Cardiac muscle cell (in vitro differentiated cells and primary cell): ENCODE results near the gene KLHL17. TPM values are rescaled to one million over a fixed set of nuclear protein-coding genes. Genes with fewer than 3 reads are reported as not detected.

Experiments
- DNase-seq, 2 donors: peaks; one replicate each; pipeline versions ENCODE4 v3.0.0 to v3.0.0-alpha.2; 2010 to 2017; ENCODE audit warnings: low read depth in 1 of 2, low spot score in 1 of 2
- H3K27ac ChIP-seq: fragments of 200-600 bp; sonication (generic); 2 replicates; pipeline ENCODE4 v1.5.1; 2016
- H3K27me3 ChIP-seq: fragments of 200-600 bp; sonication (generic); 2 replicates; pipeline ENCODE4 v1.6.0; 2016; ENCODE audit warnings: control low read depth
- H3K36me3 ChIP-seq: fragments of 200-600 bp; sonication (generic); 2 replicates; pipeline ENCODE4 v1.5.1; 2016; ENCODE audit warnings: control low read depth
- H3K4me1 ChIP-seq: fragments of 200-600 bp; sonication (generic); 2 replicates; pipeline ENCODE4 v1.8.1; 2017; ENCODE audit warnings: low read depth, mild to moderate bottlenecking, mixed run types
- H3K4me3 ChIP-seq: fragments of 200-600 bp; sonication (generic); 2 replicates; pipeline ENCODE4 v1.5.1; 2016; ENCODE audit warnings: mild to moderate bottlenecking
- H3K9me3 ChIP-seq: fragments of 200-600 bp; sonication (generic); 2 replicates; pipeline ENCODE4 v1.5.1; 2017; ENCODE audit warnings: low read depth, mild to moderate bottlenecking, control low read depth
- polyA plus RNA-seq: library from polyadenylated mRNA; unstranded; fragments of >200 nt; fragmentation: Nextera tagmentation; extraction: Ambion mirVana; gene quantifications from 2 replicates; pipeline ENCODE4 v1.2.1, GENCODE V29; 2016
- total RNA-seq: library from RNA; depleted of rRNA; stranded (reverse); fragments of >200 nt; gene quantifications from 2 replicates; pipeline ENCODE4 v1.2.3, GENCODE V29; 2016
- TF ChIP-seq, protein P1 (sequence below): IDR thresholded peaks from 2 replicates; pipeline ENCODE4 v1.5.1; 2012; ENCODE audit warnings: low read depth, mild to moderate bottlenecking, low read length

The KLHL17 gene
- total and polyA plus RNA-seq, 2 experiments from 2014 or later, result 31.5 to 42.9 TPM

DNA sequence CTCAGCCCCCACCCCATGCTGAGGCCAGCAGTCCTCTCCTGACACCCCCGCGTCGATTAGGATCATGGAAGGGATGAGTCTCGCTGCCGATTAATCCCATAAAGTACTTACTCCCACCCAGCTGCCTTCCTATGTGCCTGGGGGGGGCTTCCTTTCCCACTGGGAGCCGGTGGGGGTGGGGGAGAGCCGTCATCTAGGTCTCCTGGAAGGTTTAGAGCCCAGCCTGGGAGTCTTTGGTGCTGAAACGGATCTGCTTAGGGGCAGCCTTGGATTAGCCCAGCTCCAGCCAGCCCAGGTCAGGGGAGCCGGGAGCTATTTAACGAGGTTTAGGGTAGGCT lies 26.8 kb upstream of the KLHL17 start:
- no peak for DNase-seq
- TF ChIP-seq, protein P1, sequence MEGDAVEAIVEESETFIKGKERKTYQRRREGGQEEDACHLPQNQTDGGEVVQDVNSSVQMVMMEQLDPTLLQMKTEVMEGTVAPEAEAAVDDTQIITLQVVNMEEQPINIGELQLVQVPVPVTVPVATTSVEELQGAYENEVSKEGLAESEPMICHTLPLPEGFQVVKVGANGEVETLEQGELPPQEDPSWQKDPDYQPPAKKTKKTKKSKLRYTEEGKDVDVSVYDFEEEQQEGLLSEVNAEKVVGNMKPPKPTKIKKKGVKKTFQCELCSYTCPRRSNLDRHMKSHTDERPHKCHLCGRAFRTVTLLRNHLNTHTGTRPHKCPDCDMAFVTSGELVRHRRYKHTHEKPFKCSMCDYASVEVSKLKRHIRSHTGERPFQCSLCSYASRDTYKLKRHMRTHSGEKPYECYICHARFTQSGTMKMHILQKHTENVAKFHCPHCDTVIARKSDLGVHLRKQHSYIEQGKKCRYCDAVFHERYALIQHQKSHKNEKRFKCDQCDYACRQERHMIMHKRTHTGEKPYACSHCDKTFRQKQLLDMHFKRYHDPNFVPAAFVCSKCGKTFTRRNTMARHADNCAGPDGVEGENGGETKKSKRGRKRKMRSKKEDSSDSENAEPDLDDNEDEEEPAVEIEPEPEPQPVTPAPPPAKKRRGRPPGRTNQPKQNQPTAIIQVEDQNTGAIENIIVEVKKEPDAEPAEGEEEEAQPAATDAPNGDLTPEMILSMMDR, result no peak
- H3K9me3 ChIP-seq, result no peaks in the 10 kb centered on the region
- peaks cover 10% of the 10 kb centered on the region for H3K4me1 ChIP-seq
- H3K36me3 ChIP-seq, result no peaks in the 10 kb centered on the region
- H3K4me3 ChIP-seq, result no peak overlapping the region
- peaks cover 11% of the 10 kb centered on the region for H3K27me3 ChIP-seq
- no peak overlapping the region for H3K27ac ChIP-seq

DNA sequence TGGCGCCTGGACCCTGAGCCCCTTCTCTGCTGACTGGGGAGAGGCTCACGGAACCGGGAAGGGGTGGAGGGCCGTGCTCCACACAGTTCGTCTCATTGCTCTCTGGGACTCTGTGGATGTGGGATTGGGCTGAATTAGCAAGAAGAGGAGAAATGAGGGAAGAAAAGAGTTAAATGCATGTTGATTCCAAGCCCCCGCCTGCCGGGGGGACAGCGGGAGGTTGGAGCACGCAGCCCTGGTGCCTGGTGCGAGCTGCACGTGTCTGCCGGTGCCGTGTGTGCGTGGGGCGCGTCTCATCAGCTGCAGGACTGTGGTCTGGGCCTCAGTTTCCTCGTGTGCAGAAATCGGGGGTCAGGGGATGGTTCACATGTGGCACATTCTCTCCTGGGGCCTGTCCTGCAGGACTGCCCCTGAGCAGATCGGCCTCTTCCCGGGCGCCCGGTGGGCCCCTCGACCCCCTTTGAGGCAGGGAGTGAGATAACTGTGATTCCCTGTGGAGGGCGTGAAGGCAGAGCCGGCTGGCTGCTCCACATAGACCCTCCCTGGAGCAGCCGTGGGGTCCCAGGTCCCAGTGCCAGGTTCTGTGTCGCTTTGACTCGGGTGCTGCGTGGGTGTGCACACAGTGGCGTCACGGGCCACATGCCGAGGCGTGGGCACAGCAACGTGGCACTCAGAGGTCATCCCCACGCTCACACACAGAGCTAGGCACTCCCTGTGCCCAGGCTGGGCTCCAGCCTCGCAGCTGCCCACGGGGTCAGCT lies 25.2 kb upstream of the KLHL17 start:
- Histone ChIP-seq H3K36me3 (no peaks in the 10 kb centered on the region), H3K27ac (no peak overlapping the region), H3K4me3 (no peak overlapping the region), H3K9me3 (no peaks in the 10 kb centered on the region), H3K4me1 (peaks cover 10% of the 10 kb centered on the region), H3K27me3 (peaks cover 11% of the 10 kb centered on the region)
- no peak for DNase-seq
- TF ChIP-seq, protein P1, result no peak

DNA sequence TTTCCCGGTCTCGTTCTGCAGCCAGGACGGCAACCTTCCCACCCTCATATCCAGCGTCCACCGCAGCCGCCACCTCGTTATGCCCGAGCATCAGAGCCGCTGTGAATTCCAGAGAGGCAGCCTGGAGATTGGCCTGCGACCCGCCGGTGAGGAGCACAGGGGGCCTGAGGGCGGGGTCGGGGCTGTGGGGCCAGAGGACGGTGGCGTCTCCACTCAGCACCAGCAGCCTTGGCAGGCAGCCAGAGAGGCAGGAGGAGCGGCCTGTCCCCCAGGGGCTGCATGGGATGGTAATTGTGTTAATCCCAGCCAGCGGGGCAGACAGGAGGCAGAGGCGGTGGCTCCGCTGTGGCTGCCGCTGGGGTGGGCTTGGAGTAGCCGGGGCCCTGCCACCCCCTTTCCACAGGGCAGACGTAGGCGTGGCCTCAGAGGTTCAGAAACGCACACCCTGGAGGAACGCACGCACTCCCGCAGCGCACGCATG lies 24.6 kb upstream of the KLHL17 start:
- Histone ChIP-seq H3K9me3 (no peaks in the 10 kb centered on the region), H3K27ac (no peak overlapping the region), H3K27me3 (peaks cover 17% of the 10 kb centered on the region), H3K4me3 (no peak overlapping the region), H3K4me1 (peaks cover 15% of the 10 kb centered on the region), H3K36me3 (no peaks in the 10 kb centered on the region)
- DNase-seq, result peak in 1 of 2 donors; percentile 93
- TF ChIP-seq, protein P1, result no peak

DNA sequence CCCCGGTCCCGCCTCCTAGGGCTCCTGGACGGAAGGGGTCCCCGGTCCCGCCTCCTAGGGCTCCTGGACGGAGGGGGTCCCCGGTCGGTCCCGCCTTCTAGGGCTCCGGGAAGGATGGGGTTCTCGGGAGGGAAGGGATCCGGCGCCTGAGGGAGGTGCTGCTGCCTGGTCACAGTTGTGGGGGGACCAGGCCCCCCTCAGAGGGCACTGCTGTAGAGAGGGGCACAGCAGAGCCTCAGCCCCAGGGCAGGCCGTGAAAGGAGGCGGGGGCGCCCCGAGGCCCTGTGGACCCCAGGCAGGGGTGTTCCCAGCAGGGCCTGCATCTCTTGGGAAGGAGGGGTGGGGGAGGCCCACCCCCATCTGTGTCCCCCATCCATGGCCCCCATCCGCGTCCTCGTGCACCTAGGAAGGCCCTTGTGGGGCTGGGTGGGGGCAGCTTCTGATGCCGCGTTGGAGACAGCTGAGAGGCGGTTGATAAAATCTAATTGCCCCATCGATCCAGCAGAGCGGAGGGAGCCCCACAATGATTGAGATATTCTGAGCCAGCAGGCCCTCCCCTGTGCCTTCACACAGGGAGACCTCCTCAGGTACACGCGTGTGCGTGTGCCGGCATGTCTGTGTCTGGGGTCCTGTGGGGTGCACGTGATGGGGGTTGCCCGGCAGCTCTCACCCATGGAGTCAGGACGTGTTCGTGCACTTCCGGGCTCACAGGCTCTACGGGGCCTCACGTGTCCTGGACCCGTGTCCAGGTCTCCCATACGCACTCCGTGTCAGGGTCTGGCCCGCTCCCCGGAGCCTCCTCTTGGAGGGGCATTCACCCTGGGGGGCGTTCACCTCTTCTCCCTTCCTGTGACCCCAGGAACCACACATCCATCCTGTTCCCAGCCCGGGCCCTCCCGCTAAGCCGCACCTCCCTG lies 23.8 kb upstream of the KLHL17 start:
- Histone ChIP-seq H3K27me3 (peaks cover 25% of the 10 kb centered on the region), H3K4me1 (peaks cover 23% of the 10 kb centered on the region), H3K9me3 (no peaks in the 10 kb centered on the region), H3K4me3 (no peak overlapping the region), H3K27ac (no peak overlapping the region), H3K36me3 (no peaks in the 10 kb centered on the region)
- no peak for DNase-seq
- TF ChIP-seq, protein P1, result no peak

DNA sequence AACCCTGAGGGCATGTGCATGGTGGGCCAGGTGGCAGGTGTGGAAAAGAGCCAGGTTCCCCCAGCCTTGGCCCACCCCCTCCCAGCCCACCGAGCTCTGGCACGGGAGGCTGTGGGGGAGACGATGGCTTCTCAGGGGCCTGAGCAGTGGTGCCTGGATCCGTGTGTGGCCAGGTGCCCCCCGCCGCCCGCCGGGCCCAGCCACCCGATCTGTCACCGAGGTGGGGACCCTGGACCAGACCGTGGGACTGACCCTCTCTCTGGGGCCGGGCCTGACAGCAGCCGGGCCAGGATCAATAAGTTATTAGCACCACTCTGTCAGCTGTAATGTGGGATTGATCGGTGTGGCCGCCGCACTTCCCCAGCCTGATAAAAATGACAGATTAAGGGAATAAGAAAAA lies 22.9 kb upstream of the KLHL17 start:
- Histone ChIP-seq H3K4me3 (no peak overlapping the region), H3K36me3 (no peaks in the 10 kb centered on the region), H3K27ac (no peak overlapping the region), H3K4me1 (peaks cover 28% of the 10 kb centered on the region), H3K9me3 (no peaks in the 10 kb centered on the region), H3K27me3 (peaks cover 34% of the 10 kb centered on the region)
- TF ChIP-seq, protein P1, result no peak
- DNase-seq, result no peak
